Adrenal gland (tissue), 5 donors: Measurements from ENCODE around the gene VWA1.

ENCODE experiments used
- POLR2A ChIP-seq, 2 donors: fragments of 450-650 bp; IDR thresholded peaks; one replicate each; pipeline ENCODE4 v1.6.1; 2017; ENCODE audit warnings: antibody characterized with exemption in 2 of 2, mild to moderate bottlenecking in 2 of 2, moderate library complexity in 1 of 2
- TF ChIP-seq, protein P1 (sequence below), 6 experiments: fragments of 450-650 bp in 4 of 6; fragments of 200-600 bp in 2 of 6; sonication (generic) in 1 of 6; IDR thresholded peaks; 1 replicate in 5 of 6; 2 replicates in 1 of 6; pipeline versions ENCODE4 v1.5.1 to v1.8.0; 2016 to 2021; ENCODE audit warnings: antibody characterized with exemption in 6 of 6, mild to moderate bottlenecking in 2 of 6, moderate library complexity in 1 of 6
- donor health status: DM: no; HTN: no; CAD: no.

DNA sequence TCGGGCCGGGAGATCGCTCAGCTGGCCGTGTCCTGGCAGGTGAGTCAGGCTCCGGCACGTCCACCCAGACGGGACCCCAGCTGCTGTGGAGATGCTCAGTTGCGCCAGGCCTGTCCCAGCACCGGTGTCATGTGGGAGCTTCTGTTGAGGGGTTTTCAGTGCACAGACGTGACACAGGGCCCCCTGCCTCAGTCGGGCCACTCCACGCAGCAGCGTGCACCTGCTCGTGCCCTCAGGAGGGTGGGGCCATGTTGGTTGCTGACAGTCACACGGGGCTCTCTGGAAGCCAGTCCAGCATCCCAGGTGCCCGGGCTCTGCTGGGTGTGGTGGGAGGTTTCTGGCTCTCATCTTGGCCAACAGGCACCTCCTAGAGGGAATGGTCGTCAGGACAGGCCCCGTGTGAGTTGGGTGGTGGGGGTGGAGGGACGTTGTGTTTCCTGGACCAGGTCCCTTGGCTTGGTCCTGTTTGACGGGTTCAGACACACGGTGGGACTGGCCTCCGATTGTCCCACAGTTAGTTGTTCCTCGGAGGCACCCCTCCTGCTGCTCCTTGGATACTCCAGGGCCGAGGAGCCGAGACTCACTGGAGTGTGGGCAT lies 55.2 kb downstream of the VWA1 start:
- TF ChIP-seq, protein P1, sequence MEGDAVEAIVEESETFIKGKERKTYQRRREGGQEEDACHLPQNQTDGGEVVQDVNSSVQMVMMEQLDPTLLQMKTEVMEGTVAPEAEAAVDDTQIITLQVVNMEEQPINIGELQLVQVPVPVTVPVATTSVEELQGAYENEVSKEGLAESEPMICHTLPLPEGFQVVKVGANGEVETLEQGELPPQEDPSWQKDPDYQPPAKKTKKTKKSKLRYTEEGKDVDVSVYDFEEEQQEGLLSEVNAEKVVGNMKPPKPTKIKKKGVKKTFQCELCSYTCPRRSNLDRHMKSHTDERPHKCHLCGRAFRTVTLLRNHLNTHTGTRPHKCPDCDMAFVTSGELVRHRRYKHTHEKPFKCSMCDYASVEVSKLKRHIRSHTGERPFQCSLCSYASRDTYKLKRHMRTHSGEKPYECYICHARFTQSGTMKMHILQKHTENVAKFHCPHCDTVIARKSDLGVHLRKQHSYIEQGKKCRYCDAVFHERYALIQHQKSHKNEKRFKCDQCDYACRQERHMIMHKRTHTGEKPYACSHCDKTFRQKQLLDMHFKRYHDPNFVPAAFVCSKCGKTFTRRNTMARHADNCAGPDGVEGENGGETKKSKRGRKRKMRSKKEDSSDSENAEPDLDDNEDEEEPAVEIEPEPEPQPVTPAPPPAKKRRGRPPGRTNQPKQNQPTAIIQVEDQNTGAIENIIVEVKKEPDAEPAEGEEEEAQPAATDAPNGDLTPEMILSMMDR (IDR thresholded peaks at IDR 0.05) = no peak
- no peak for TF ChIP-seq POLR2A (IDR thresholded peaks at IDR 0.05)
